ENCODE data around the gene FGF12.
"Not testable (repeated sequence)": the region's sequence is repeated elsewhere in the genome, so short reads cannot be mapped to it uniquely, and the experiment has no call there.

FGF12 gene

GRCh38 chr3:192715126-192715525 lies 12.2 kb downstream of the FGF12 start:
- no peak for DNase-seq (ENCODE audit: low read depth)
- no peak overlapping the region for H3K4me3 ChIP-seq (ENCODE audit: low read length)
- no peak for TF ChIP-seq CTCF (conservative IDR thresholded peaks at IDR 0.05; ENCODE audit: low read length)

- not testable (repeated sequence) for H3K4me3 ChIP-seq (ENCODE audit: low read length); DNase-seq (ENCODE audit: low read depth)
Observed at GRCh38 chr3:192711126-192711525, 16.2 kb downstream of the FGF12 start.

- no peak for TF ChIP-seq CTCF (conservative IDR thresholded peaks at IDR 0.05; ENCODE audit: low read length)
Observed at GRCh38 chr3:192710366-192710765, 17.0 kb downstream of the FGF12 start.

GRCh38 chr3:192706272-192706671 lies 21.1 kb downstream of the FGF12 start:
- H3K4me3 ChIP-seq (ENCODE audit: low read length) = no peak overlapping the region
- TF ChIP-seq CTCF (conservative IDR thresholded peaks at IDR 0.05; ENCODE audit: low read length) = no peak
- DNase-seq (ENCODE audit: low read depth) = no peak

More at GRCh38 chr3:192710366-192710765, 17.0 kb downstream of the FGF12 start:
- H3K4me3 ChIP-seq (ENCODE audit: low read length) = no peak overlapping the region
- DNase-seq (ENCODE audit: low read depth) = no peak

GRCh38 chr3:192700885-192701284 lies 26.5 kb downstream of the FGF12 start:
- no peak overlapping the region for H3K4me3 ChIP-seq (ENCODE audit: low read length)
- TF ChIP-seq CTCF (conservative IDR thresholded peaks at IDR 0.05; ENCODE audit: low read length) = no peak
- DNase-seq (ENCODE audit: low read depth) = no peak

- no peak overlapping the region for H3K4me3 ChIP-seq (ENCODE audit: low read length)
- TF ChIP-seq CTCF (conservative IDR thresholded peaks at IDR 0.05; ENCODE audit: low read length) = no peak
- DNase-seq (ENCODE audit: low read depth) = no peak
Observed at GRCh38 chr3:192696943-192697587, 30.3 kb downstream of the FGF12 start.

GRCh38 chr3:192687488-192688152 lies 39.7 kb downstream of the FGF12 start:
- TF ChIP-seq CTCF (conservative IDR thresholded peaks at IDR 0.05; ENCODE audit: low read length) = no peak
- DNase-seq (ENCODE audit: low read depth) = no peak
- H3K4me3 ChIP-seq (ENCODE audit: low read length) = no peak overlapping the region
